ENCODE results near the gene EIF4B.

The EIF4B gene

DNA sequence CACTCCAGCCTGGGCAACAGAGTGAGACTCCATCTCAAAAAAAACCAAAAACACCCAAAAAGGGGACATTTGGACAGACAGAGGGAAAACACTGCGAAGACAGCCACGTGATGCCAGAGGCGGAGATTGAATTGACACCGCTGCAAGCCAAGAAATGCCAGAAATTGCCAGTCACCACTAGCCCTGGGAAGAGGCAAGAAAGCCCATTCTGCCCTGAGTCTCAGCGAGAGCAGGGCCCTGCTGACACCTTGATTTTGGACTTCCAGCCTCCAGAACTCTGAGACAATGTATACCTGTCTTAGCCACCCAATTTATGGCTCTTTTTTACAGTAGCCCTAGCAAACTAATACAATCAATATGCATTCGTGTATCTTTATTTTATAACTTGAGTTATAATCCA is 83.8 kb downstream of the EIF4B start:
- Histone ChIP-seq H3K36me3 (ENCODE audit: control insufficient read depth, low read depth, low read length) (no peaks in the 10 kb centered on the region), H3K9ac (ENCODE audit: low read length) (no peak overlapping the region), H3K27ac (ENCODE audit: low read length) (no peak overlapping the region), H3K4me3 (ENCODE audit: low read length) (no peak overlapping the region), H3K9me3 (ENCODE audit: control insufficient read depth, low read depth, low read length) (no peaks in the 10 kb centered on the region), H3K4me1 (ENCODE audit: control insufficient read depth, low read depth, low read length) (no peaks in the 10 kb centered on the region), H3K27me3 (ENCODE audit: control insufficient read depth, insufficient read depth, low read length) (peaks cover 7% of the 10 kb centered on the region)

DNA sequence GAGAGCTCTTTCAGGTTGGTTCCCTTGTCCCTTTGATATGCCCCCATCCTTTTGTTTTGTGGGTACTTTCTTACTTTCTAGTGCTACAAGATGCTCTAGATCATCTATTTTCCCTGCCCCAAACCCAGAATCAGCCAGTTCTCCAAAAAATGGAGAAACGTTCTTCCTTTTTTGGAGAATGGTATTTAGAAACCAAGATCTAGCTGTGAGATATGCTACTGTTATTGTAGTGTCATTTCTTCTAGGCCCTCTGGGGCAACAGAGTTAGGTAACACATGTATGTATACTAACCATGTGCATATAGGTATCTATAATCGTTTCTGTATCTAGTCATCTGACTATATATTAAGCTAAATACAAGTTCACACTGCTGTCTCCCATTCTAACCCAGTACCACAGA is 84.3 kb downstream of the EIF4B start:
- H3K9ac ChIP-seq (ENCODE audit: low read length), result no peak overlapping the region
- no peaks in the 10 kb centered on the region for H3K4me1 ChIP-seq (ENCODE audit: control insufficient read depth, low read depth, low read length)
- H3K36me3 ChIP-seq (ENCODE audit: control insufficient read depth, low read depth, low read length), result no peaks in the 10 kb centered on the region
- H3K27me3 ChIP-seq (ENCODE audit: control insufficient read depth, insufficient read depth, low read length), result peaks cover 7% of the 10 kb centered on the region
- H3K4me3 ChIP-seq (ENCODE audit: low read length), result no peak overlapping the region
- H3K27ac ChIP-seq (ENCODE audit: low read length), result no peak overlapping the region
- H3K9me3 ChIP-seq (ENCODE audit: control insufficient read depth, low read depth, low read length), result no peaks in the 10 kb centered on the region

- no peak overlapping the region for H3K27ac ChIP-seq (ENCODE audit: low read length)
- peaks cover 9% of the 10 kb centered on the region for H3K4me1 ChIP-seq (ENCODE audit: control insufficient read depth, low read depth, low read length)
- H3K36me3 ChIP-seq (ENCODE audit: control insufficient read depth, low read depth, low read length), result no peaks in the 10 kb centered on the region
- no peaks in the 10 kb centered on the region for H3K9me3 ChIP-seq (ENCODE audit: control insufficient read depth, low read depth, low read length)
- H3K9ac ChIP-seq (ENCODE audit: low read length), result no peak overlapping the region
- no peak overlapping the region for H3K4me3 ChIP-seq (ENCODE audit: low read length)
- H3K27me3 ChIP-seq (ENCODE audit: control insufficient read depth, insufficient read depth, low read length), result peaks cover 17% of the 10 kb centered on the region
Observed at GRCh38 chr12:53091756-53092155, 85.5 kb downstream of the EIF4B start.
